ENCODE data around the gene NLGN2. TPM values are rescaled to one million over a fixed set of nuclear protein-coding genes. Genes with fewer than 3 reads are reported as not detected.

NLGN2 gene
- total and polyA plus RNA-seq, 2 donors (not counting 1 experiment from before 2014, with no cell fraction given): 0.52 to 3.4 TPM

DNA sequence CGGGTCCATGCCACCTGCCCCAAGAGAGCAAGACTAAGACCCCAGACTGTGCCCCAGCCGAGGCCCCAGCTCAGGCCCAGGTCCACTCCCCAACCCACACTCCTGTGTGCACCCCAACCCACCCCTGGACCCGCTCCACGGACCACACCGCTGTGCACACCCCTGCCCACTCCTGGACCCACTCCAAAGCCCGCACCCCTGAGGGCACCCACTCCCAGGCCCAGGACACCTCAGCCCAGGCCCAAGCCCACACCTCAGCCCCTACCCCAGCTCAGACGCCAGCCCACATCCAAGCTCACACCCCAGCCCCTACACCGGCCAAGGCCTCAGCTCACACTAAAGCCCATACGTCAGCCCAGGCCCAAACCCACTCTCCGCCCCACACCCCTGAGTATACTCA lies 22.1 kb downstream of the NLGN2 start:
- Histone ChIP-seq H3K4me1 (ENCODE audit: control insufficient read depth in 2 of 2, insufficient read depth in 2 of 2, low read length in 2 of 2) (no peaks in the 10 kb centered on the region), H2AFZ (ENCODE audit: insufficient read depth, low read depth, low read length, poor library complexity, severe bottlenecking) (no peak overlapping the region), H3K9ac (ENCODE audit: low read length) (no peak overlapping the region), H3K36me3 (replicated peaks in 1 of 2; ENCODE audit: control extremely low read depth in 1 of 2, control insufficient read depth in 1 of 2, extremely low read depth in 1 of 2, insufficient read depth in 2 of 2, low read length in 1 of 2) (no peaks in the 10 kb centered on the region), H3K27me3 (replicated peaks in 1 of 4; ENCODE audit: control extremely low read depth in 1 of 4, control insufficient read depth in 3 of 4, insufficient read depth in 4 of 4, low read length in 3 of 4) (peaks cover 0 to 3% (median 0%) of the 10 kb centered on the region in 4 experiments), H3K4me2 (replicated peaks; ENCODE audit: low read depth, low read length, poor library complexity, severe bottlenecking) (no peak overlapping the region), H3K79me2 (ENCODE audit: control insufficient read depth, insufficient read depth, low read length) (no peaks in the 10 kb centered on the region), H3K4me3 (ENCODE audit: control extremely low read depth in 1 of 5, extremely low read depth in 1 of 5, insufficient read depth in 1 of 5, low read depth in 2 of 5, low read length in 4 of 5) (no peak overlapping the region), H3K27ac (ENCODE audit: low read length in 2 of 2) (no peak overlapping the region), H3K9me3 (ENCODE audit: control extremely low read depth in 1 of 3, control insufficient read depth in 2 of 3, insufficient read depth in 1 of 3, low read length in 2 of 3) (no peaks in the 10 kb centered on the region), H4K20me1 (ENCODE audit: control insufficient read depth, insufficient read depth, low read length, poor library complexity, severe bottlenecking) (no peaks in the 10 kb centered on the region)
- ATAC-seq (ENCODE audit: low read depth) (no peak), DNase-seq (no peak)
- Mint-ChIP-seq H3K9me3 (ENCODE audit: insufficient read depth) (no peaks in the 10 kb centered on the region), H3K27me3 (peaks cover 4% of the 10 kb centered on the region), H3K4me3 (no peak overlapping the region), H3K27ac (no peak overlapping the region), H3K4me1 (no peaks in the 10 kb centered on the region)
- 91% methylated on average over 10 of the region's 10 CpGs for WGBS (ENCODE audit: insufficient coverage)
- intact Hi-C loops (cut with micrococcal nuclease): no loop called here
- ChIA-PET CTCF (no interaction called here), POLR2A (interaction anchor here (0.7 kb wide), 1 partner anchor 14 kb away, joined by 4 read pairs; no protein-coding TSS in a partner anchor)
- no peak for TF ChIP-seq EZH2 (IDR thresholded peaks at IDR 0.05; ENCODE audit: borderline replicate concordance, insufficient read depth, low read depth, low read length, poor library complexity, severe bottlenecking)
- TF ChIP-seq, protein P1, sequence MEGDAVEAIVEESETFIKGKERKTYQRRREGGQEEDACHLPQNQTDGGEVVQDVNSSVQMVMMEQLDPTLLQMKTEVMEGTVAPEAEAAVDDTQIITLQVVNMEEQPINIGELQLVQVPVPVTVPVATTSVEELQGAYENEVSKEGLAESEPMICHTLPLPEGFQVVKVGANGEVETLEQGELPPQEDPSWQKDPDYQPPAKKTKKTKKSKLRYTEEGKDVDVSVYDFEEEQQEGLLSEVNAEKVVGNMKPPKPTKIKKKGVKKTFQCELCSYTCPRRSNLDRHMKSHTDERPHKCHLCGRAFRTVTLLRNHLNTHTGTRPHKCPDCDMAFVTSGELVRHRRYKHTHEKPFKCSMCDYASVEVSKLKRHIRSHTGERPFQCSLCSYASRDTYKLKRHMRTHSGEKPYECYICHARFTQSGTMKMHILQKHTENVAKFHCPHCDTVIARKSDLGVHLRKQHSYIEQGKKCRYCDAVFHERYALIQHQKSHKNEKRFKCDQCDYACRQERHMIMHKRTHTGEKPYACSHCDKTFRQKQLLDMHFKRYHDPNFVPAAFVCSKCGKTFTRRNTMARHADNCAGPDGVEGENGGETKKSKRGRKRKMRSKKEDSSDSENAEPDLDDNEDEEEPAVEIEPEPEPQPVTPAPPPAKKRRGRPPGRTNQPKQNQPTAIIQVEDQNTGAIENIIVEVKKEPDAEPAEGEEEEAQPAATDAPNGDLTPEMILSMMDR (IDR thresholded peaks at IDR 0.05): no peak

DNA sequence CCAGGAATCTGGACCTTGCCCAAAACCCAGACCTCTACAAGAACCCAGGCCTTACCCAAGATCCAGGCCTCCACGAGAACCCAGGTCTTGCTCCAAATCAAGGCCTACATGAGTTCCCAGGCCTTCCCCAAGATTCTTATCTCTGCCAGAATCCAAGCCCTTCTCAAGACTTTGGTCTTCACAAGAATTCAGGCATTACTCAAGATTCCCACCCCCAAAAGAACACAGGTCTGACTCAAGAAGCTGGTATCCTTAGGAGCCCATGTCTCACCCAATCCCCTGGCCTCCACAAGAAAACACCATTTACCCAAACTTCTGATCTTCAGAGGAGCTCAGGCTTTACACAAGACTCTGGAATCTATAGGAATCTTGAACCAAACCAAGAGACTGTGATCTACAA lies 23.6 kb downstream of the NLGN2 start:
- WGBS (ENCODE audit: insufficient coverage): 78% methylated on average over 1 of the region's 1 CpG
- peaks cover 3% of the 10 kb centered on the region for H4K20me1 ChIP-seq (ENCODE audit: control insufficient read depth, insufficient read depth, low read length, poor library complexity, severe bottlenecking)
- no peaks in the 10 kb centered on the region for H3K27me3 ChIP-seq (replicated peaks in 1 of 4; ENCODE audit: control extremely low read depth in 1 of 4, control insufficient read depth in 3 of 4, insufficient read depth in 4 of 4, low read length in 3 of 4)
- no peaks in the 10 kb centered on the region for H3K36me3 ChIP-seq (replicated peaks in 1 of 2; ENCODE audit: control extremely low read depth in 1 of 2, control insufficient read depth in 1 of 2, extremely low read depth in 1 of 2, insufficient read depth in 2 of 2, low read length in 1 of 2)
- POLR2A ChIA-PET: interaction anchor here (0.5 kb wide), 1 partner anchor 50 kb away, joined by 5 read pairs; the partner anchor contains the start of gene SLC35G6
- peaks cover under 1% of the 10 kb centered on the region for H3K27me3 Mint-ChIP-seq
- H2AFZ ChIP-seq (ENCODE audit: insufficient read depth, low read depth, low read length, poor library complexity, severe bottlenecking): no peak overlapping the region
- no peak overlapping the region for H3K4me3 ChIP-seq (ENCODE audit: control extremely low read depth in 1 of 5, extremely low read depth in 1 of 5, insufficient read depth in 1 of 5, low read depth in 2 of 5, low read length in 4 of 5)
- TF ChIP-seq, protein P1 (IDR thresholded peaks at IDR 0.05): no peak
- no peak for TF ChIP-seq EZH2 (IDR thresholded peaks at IDR 0.05; ENCODE audit: borderline replicate concordance, insufficient read depth, low read depth, low read length, poor library complexity, severe bottlenecking)
- peaks cover 2 to 7% of the 10 kb centered on the region in 2 donors for H3K4me1 ChIP-seq (ENCODE audit: control insufficient read depth in 2 of 2, insufficient read depth in 2 of 2, low read length in 2 of 2)
- no peak overlapping the region for H3K9ac ChIP-seq (ENCODE audit: low read length)
- no peak overlapping the region for H3K27ac ChIP-seq (ENCODE audit: low read length in 2 of 2)
- CTCF ChIA-PET: no interaction called here
- DNase-seq (no peak), ATAC-seq (ENCODE audit: low read depth) (no peak)
- H3K4me2 ChIP-seq (replicated peaks; ENCODE audit: low read depth, low read length, poor library complexity, severe bottlenecking): no peak overlapping the region
- peaks cover 0 to 3% (median 0%) of the 10 kb centered on the region in 3 donors for H3K9me3 ChIP-seq (ENCODE audit: control extremely low read depth in 1 of 3, control insufficient read depth in 2 of 3, insufficient read depth in 1 of 3, low read length in 2 of 3)
- H3K4me3 Mint-ChIP-seq: no peak overlapping the region
- intact Hi-C loops (cut with micrococcal nuclease): no loop called here
- no peak overlapping the region for H3K27ac Mint-ChIP-seq
- peaks cover 3% of the 10 kb centered on the region for H3K79me2 ChIP-seq (ENCODE audit: control insufficient read depth, insufficient read depth, low read length)
- H3K9me3 Mint-ChIP-seq (ENCODE audit: insufficient read depth): no peaks in the 10 kb centered on the region
- peaks cover 10% of the 10 kb centered on the region for H3K4me1 Mint-ChIP-seq
